ENCODE data around the gene TMEM208.

DNA sequence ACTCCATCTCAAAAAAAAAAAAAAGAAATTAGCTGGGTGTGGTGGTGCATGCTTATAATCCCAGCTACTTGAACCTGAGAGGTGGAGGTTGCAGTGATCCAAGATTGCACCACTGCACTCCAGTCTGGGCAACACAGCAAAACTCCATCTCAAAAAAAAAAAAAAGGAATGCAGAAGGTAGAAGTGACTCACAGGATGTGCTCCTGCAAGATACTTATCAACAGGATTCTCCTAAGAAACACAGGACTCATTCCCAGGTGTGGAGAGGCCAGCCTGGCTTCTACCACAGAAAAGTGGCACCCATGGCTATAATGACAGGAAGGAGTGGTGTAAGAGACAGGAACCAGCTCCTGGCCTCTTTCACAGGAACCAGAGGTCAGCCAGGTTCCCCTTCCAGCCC lies 14.2 kb upstream of the TMEM208 start:
- no peak for TF ChIP-seq POLR2A (IDR thresholded peaks at IDR 0.05)
- TF ChIP-seq, protein P1, sequence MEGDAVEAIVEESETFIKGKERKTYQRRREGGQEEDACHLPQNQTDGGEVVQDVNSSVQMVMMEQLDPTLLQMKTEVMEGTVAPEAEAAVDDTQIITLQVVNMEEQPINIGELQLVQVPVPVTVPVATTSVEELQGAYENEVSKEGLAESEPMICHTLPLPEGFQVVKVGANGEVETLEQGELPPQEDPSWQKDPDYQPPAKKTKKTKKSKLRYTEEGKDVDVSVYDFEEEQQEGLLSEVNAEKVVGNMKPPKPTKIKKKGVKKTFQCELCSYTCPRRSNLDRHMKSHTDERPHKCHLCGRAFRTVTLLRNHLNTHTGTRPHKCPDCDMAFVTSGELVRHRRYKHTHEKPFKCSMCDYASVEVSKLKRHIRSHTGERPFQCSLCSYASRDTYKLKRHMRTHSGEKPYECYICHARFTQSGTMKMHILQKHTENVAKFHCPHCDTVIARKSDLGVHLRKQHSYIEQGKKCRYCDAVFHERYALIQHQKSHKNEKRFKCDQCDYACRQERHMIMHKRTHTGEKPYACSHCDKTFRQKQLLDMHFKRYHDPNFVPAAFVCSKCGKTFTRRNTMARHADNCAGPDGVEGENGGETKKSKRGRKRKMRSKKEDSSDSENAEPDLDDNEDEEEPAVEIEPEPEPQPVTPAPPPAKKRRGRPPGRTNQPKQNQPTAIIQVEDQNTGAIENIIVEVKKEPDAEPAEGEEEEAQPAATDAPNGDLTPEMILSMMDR (IDR thresholded peaks at IDR 0.05): no peak

Measured in adrenal gland (tissue), 5 donors.